GM10266 (cell line): ENCODE data around the gene PPP2R2D.

Experiments
- DNase-seq: peaks from one replicate; pipeline ENCODE4 v3.0.0; 2012; ENCODE audit errors: extremely low spot score
- CTCF ChIP-seq: IDR thresholded peaks from 2 replicates; pipeline ENCODE4 v1.5.1; 2012; ENCODE audit warnings: mild to moderate bottlenecking, low read depth; ENCODE audit not compliant: control insufficient read depth, insufficient read depth; ENCODE audit errors: missing control alignments

The PPP2R2D gene

GRCh38 chr10:132002004-132002403, 101.2 kb downstream of the PPP2R2D start:
- no peak for DNase-seq
- TF ChIP-seq CTCF: no peak

- DNase-seq: no peak
- no peak for TF ChIP-seq CTCF
These were observed 102.6 kb downstream of the PPP2R2D start for GRCh38 chr10:132003282-132003924.

- TF ChIP-seq CTCF: no peak
- DNase-seq: no peak
These were observed 103.2 kb downstream of the PPP2R2D start for GRCh38 chr10:132004052-132004451.

- DNase-seq: no peak
- TF ChIP-seq CTCF: no peak
These were observed 104.3 kb downstream of the PPP2R2D start for GRCh38 chr10:132005147-132005546.

GRCh38 chr10:132006966-132007365, 106.2 kb downstream of the PPP2R2D start:
- no peak for DNase-seq
- no peak for TF ChIP-seq CTCF

- TF ChIP-seq CTCF: no peak
- no peak for DNase-seq
These were observed 106.9 kb downstream of the PPP2R2D start for GRCh38 chr10:132007681-132008080.
